Subcutaneous adipose tissue (tissue), 4 donors: ENCODE measurements around the gene AATK. TPM values are rescaled to one million over a fixed set of nuclear protein-coding genes. Genes with fewer than 3 reads are reported as not detected.

ENCODE experiments used
- total RNA-seq, 4 donors: library from RNA; depleted of rRNA; stranded (reverse); fragments of >200 nt; gene quantifications; one replicate each; pipeline ENCODE4 v1.1.0, GENCODE V29; 2016
- TF ChIP-seq, protein P1 (sequence below): fragments of 450-650 bp; IDR thresholded peaks from one replicate; pipeline ENCODE4 v1.5.1; 2016; ENCODE audit warnings: low read depth, mild to moderate bottlenecking, control low read depth, antibody characterized with exemption, moderate library complexity

AATK gene
- total RNA-seq, 4 donors from 2014 or later: 1.0 to 2.0 (median 1.7) TPM

- TF ChIP-seq, protein P1, sequence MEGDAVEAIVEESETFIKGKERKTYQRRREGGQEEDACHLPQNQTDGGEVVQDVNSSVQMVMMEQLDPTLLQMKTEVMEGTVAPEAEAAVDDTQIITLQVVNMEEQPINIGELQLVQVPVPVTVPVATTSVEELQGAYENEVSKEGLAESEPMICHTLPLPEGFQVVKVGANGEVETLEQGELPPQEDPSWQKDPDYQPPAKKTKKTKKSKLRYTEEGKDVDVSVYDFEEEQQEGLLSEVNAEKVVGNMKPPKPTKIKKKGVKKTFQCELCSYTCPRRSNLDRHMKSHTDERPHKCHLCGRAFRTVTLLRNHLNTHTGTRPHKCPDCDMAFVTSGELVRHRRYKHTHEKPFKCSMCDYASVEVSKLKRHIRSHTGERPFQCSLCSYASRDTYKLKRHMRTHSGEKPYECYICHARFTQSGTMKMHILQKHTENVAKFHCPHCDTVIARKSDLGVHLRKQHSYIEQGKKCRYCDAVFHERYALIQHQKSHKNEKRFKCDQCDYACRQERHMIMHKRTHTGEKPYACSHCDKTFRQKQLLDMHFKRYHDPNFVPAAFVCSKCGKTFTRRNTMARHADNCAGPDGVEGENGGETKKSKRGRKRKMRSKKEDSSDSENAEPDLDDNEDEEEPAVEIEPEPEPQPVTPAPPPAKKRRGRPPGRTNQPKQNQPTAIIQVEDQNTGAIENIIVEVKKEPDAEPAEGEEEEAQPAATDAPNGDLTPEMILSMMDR: no peak
Measured at GRCh38 chr17:81138083-81138482, 27.9 kb downstream of the AATK start.

DNA sequence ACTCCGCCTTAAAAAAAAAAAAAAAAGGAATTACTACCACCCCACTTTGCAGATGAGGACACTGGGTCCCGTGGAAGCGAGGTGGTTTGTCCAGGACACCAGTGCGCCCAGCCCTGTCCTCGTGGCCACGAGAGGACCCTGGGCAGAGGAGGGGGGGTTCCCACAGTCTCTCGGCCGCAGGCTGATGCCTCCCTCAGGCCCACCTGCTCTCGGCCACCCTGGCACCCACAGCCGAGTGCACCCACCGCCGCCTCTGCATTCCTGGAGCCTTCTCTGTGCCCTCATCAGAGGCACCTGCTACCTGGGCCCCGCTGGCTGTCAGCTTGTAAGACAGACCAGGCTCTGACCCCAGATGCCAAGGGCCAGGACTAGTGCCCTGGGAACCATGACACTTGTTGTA lies 28.8 kb downstream of the AATK start:
- TF ChIP-seq, protein P1: no peak

DNA sequence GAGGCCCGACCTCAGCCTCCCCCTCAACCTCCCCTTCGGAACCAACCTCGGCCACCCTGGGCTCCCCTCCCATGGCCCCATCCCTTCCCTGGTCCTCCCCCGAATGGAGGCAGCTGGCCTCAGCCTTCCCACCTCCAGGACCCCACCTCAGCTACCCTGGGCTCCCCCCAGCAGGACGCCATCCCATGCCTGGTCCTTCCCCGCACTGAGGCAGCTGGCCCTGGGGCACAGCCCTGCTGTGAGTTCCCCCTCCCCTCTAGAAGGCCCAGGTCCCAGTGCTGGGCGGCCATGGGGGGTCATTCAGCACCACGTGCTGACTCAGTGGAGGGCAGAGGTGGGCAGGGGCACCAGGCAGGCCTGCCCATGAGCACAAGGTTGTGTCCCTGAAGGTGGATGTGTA lies 29.7 kb downstream of the AATK start:
- TF ChIP-seq, protein P1: no peak

DNA sequence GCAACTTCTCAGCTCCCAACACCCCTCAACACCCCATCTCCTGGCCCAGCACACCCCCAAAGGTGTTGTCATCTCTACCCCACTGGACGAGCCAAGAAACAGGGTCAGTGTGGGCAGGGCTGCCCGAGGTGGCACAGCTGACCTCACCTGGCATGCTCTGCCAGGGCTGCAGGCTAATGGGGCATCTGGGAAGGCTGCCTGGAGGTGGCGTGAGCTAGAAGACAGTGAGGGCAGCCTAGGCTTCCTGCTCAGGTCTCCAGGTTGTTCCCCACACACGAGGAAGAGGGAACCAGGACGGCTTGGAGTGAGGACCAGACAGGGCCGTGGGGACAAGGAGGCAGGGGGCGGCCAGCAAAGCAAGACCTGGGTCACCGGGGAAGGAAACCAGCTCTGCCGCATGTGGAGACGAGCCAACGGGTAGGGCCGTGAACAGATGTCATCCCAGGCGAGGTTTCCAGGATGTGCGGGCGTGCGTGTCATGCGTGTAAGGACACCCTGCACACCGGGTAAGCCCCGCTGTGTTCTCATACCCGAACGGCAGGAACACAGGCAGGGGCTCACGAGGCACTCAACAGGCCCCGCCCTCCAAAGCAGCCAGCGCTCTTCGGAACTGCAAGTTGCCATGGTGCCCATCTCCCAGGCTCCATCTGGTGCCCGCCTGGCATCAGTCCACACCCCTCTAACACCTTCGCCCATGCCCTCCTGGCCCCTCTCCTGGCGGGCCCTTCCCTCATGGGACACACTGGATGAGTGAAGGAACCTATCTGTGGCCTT lies 30.3 kb downstream of the AATK start:
- TF ChIP-seq, protein P1: no peak

DNA sequence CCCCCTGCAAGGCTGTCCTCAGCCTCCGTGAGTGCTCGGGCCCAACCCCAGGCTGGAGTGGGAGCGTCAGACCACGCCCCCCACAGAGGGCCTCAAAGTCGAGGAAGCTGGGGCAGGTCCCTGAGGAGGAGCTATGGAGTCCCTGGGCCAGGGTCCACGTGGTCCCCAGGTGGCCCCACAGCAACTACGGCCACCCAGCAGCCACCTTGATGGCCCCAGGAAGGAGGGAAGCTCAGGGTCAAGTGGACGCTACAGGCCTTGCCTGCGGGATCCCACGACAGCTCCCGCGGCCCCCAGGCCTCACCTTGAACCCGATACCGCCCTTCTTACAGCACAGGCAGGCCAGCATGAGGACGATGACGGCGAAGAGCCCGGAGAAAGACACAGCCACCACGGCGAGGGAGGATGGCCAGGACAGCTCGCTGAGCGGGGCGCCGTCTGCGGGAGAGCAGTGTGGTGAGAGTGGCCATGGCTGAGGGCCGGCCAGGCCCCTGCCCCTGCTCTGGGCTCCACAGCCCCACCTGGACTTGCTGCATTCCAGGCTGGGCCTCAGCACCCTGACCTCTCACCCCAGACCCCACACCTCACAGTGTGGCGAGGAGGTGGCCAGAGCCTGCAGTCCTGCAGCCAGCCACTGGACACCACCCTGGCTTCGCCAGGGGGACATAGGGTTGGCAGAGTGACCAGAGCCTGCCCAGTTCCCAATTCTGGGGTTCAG lies 31.8 kb downstream of the AATK start:
- TF ChIP-seq, protein P1: no peak

DNA sequence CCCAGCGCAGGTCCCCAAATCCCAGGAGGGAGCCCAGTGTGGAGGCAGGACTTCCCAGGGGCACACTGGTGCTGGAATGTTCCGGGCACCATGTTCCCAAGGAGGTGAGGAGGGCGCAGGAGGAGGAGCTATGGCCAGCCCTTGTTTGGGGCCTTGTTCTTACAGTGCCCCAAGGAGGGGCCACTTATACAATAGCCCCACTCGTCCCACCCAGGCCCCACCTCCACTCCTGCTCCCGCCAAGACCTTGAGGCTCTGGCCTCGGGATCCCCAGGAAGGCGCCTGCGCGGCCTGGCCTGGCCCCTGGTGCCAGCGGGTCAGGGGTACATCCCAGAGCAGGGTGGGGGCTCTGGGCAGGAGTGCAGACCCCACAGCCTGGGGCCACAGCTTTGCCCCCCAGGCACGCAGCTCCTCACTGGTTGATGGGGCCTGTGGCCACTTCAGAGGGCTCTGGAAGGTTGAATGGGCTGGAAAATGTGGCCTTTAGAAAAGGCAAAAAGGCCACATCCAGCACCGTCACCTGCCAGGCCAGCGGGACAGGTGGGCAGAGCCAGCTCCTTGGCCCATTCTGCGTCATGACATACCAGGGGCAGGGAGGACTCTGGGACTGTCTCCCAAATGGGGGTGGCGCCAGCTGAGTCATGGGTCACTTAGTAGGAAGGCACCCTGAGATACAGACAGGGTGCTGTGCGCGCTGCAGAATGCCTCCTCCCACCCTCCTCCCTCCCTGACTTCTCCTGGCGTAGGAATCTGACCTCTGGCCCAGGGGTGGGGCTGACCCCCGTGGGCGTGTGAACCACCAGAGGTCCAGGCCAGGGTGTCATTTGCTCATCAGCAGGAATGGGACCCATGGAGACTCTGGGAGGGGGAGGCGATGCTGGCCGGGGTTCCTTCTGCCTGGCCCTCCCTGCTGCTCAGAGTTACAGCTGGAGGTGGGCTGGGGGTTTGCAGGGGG lies 33.0 kb downstream of the AATK start:
- TF ChIP-seq, protein P1: no peak
